H9 (cell line): ENCODE results near the gene COX6B2. TPM values are rescaled to one million over a fixed set of nuclear protein-coding genes. Genes with fewer than 3 reads are reported as not detected.
A peak's percentile ranks its signal among the peaks of the same experiment; 100 is the strongest.

Experiments used
- DNase-seq: peaks from one replicate; pipeline ENCODE4 v3.0.0-alpha.2; 2017
- H2AFZ ChIP-seq: one replicate; pipeline ENCODE4 v1.6.1; 2013; ENCODE audit warnings: mild to moderate bottlenecking, low read length, control low read depth, moderate library complexity
- H2AK5ac ChIP-seq: 2 replicates; pipeline ENCODE4 v1.6.1; 2013; ENCODE audit warnings: low read length, control low read depth, mixed read lengths; ENCODE audit not compliant: insufficient read length
- H2BK120ac ChIP-seq: one replicate; pipeline ENCODE4 v1.6.1; 2013; ENCODE audit warnings: low read depth, mild to moderate bottlenecking, low read length, control low read depth, inconsistent platforms; ENCODE audit not compliant: poor library complexity, severe bottlenecking
- H2BK12ac ChIP-seq: 2 replicates; pipeline ENCODE4 v1.6.1; 2013; ENCODE audit warnings: low read length, control low read depth, mixed read lengths, low read depth; ENCODE audit not compliant: insufficient read length
- H2BK15ac ChIP-seq: 2 replicates; pipeline ENCODE4 v1.6.1; 2013; ENCODE audit warnings: low read depth, low read length, control low read depth
- H2BK20ac ChIP-seq: one replicate; pipeline ENCODE4 v1.6.1; 2013; ENCODE audit warnings: low read depth, mild to moderate bottlenecking, low read length, control low read depth, inconsistent platforms; ENCODE audit not compliant: poor library complexity, severe bottlenecking
- H2BK5ac ChIP-seq: 2 replicates; pipeline ENCODE4 v1.6.1; 2013; ENCODE audit warnings: low read length, control low read depth, mixed read lengths; ENCODE audit not compliant: insufficient read length
- H3K14ac ChIP-seq: 2 replicates; pipeline ENCODE4 v1.6.1; 2013; ENCODE audit warnings: low read length, control low read depth; ENCODE audit not compliant: insufficient read depth
- H3K18ac ChIP-seq: 2 replicates; pipeline ENCODE4 v1.6.1; 2013; ENCODE audit warnings: low read depth, mild to moderate bottlenecking, mixed read lengths, low read length, control low read depth; ENCODE audit not compliant: insufficient read length
- H3K23ac ChIP-seq: 2 replicates; pipeline ENCODE4 v1.6.1; 2013; ENCODE audit warnings: low read length, control low read depth, mixed read lengths, low read depth; ENCODE audit not compliant: insufficient read length
- H3K23me2 ChIP-seq: 2 replicates; pipeline ENCODE4 v1.6.1; 2013; ENCODE audit warnings: low read depth, mild to moderate bottlenecking, mixed read lengths, low read length, control low read depth; ENCODE audit not compliant: insufficient read length, poor library complexity, severe bottlenecking
- H3K27ac ChIP-seq: 2 replicates; pipeline ENCODE4 v1.5.1; 2013; ENCODE audit warnings: low read length, control low read depth, mixed read lengths, low read depth; ENCODE audit not compliant: insufficient read length
- H3K27me3 ChIP-seq: 2 replicates; pipeline ENCODE4 v1.6.1; 2013; ENCODE audit warnings: low read length, control low read depth, inconsistent platforms; ENCODE audit not compliant: insufficient read depth
- H3K4ac ChIP-seq: 2 replicates; pipeline ENCODE4 v1.6.1; 2013; ENCODE audit warnings: low read depth, mild to moderate bottlenecking, control low read depth, inconsistent platforms, low read length, moderate library complexity
- H3K4me1 ChIP-seq: 2 replicates; pipeline ENCODE4 v1.6.1; 2013; ENCODE audit warnings: low read length, control low read depth, inconsistent platforms; ENCODE audit not compliant: insufficient read depth
- H3K4me2 ChIP-seq: 2 replicates; pipeline ENCODE4 v1.6.1; 2013; ENCODE audit warnings: low read length, control low read depth, mixed read lengths; ENCODE audit not compliant: insufficient read length, insufficient read depth
- H3K56ac ChIP-seq: 2 replicates; pipeline ENCODE4 v1.6.1; 2013; ENCODE audit warnings: low read depth, mild to moderate bottlenecking, mixed read lengths, low read length, control low read depth; ENCODE audit not compliant: insufficient read length
- H3K79me1 ChIP-seq: 2 replicates; pipeline ENCODE4 v1.6.1; 2013; ENCODE audit warnings: low read depth, mild to moderate bottlenecking, moderate library complexity, low read length, control low read depth, inconsistent platforms; ENCODE audit not compliant: insufficient read depth, poor library complexity, severe bottlenecking
- H3K79me2 ChIP-seq: 2 replicates; pipeline ENCODE4 v1.6.1; 2013; ENCODE audit warnings: low read length, control low read depth, inconsistent platforms; ENCODE audit not compliant: insufficient read depth
- H3K9ac ChIP-seq: 2 replicates; pipeline ENCODE4 v1.6.1; 2013; ENCODE audit warnings: low read length, control low read depth, mixed read lengths; ENCODE audit not compliant: insufficient read length; ENCODE audit errors: extremely low read depth
- H3K9me3 ChIP-seq: one replicate; pipeline ENCODE4 v1.6.1; 2013; ENCODE audit warnings: low read depth, low read length, inconsistent platforms; ENCODE audit not compliant: control insufficient read depth
- H3T11ph ChIP-seq: one replicate; pipeline ENCODE4 v1.6.1; 2013; ENCODE audit warnings: mild to moderate bottlenecking, low read length, control low read depth, inconsistent platforms
- H4K20me1 ChIP-seq: one replicate; pipeline ENCODE4 v1.6.1; 2013; ENCODE audit not compliant: control insufficient read depth, insufficient read length, insufficient read depth
- H4K5ac ChIP-seq: 2 replicates; pipeline ENCODE4 v1.6.1; 2013; ENCODE audit warnings: low read depth, mild to moderate bottlenecking, mixed read lengths, low read length, control low read depth; ENCODE audit not compliant: insufficient read length
- H4K8ac ChIP-seq: replicated peaks from 2 replicates; pipeline ENCODE4 v1.6.1; 2013; ENCODE audit warnings: low read length, control low read depth, mixed read lengths, low read depth; ENCODE audit not compliant: insufficient read length
- H4K91ac ChIP-seq: 2 replicates; pipeline ENCODE4 v1.6.1; 2013; ENCODE audit warnings: low read depth, mild to moderate bottlenecking, moderate library complexity, mixed read lengths, low read length, control low read depth; ENCODE audit not compliant: insufficient read length
- H3K27ac Mint-ChIP-seq, 3 experiments: 2 replicates in 2 of 3; 3 replicates in 1 of 3; pipeline ENCODE4 v1.8.0; 2020 to 2021; ENCODE audit warnings: mixed read lengths in 3 of 3, mild to moderate bottlenecking in 1 of 3, moderate library complexity in 1 of 3
- H3K27me3 Mint-ChIP-seq: 2 replicates; pipeline ENCODE4 v1.8.0; 2021; ENCODE audit warnings: low read depth, mild to moderate bottlenecking, moderate library complexity, mixed read lengths
- H3K36me3 Mint-ChIP-seq, 3 experiments: 2 replicates in 2 of 3; 3 replicates in 1 of 3; pipeline ENCODE4 v1.8.0; 2020 to 2021; ENCODE audit warnings: low read depth in 3 of 3, mixed read lengths in 3 of 3; ENCODE audit not compliant: insufficient read depth in 1 of 3
- H3K4me1 Mint-ChIP-seq, 2 experiments: 2 replicates each; pipeline ENCODE4 v1.8.0; 2020; ENCODE audit warnings: mixed read lengths in 2 of 2
- H3K4me3 Mint-ChIP-seq, 2 experiments: 2 replicates in 1 of 2; 3 replicates in 1 of 2; pipeline ENCODE4 v1.8.0; 2020 to 2021; ENCODE audit warnings: mild to moderate bottlenecking in 2 of 2, mixed read lengths in 2 of 2, moderate library complexity in 1 of 2
- H3K9me3 Mint-ChIP-seq, 2 experiments: 2 replicates in 1 of 2; 3 replicates in 1 of 2; pipeline ENCODE4 v1.8.0; 2020; ENCODE audit warnings: mild to moderate bottlenecking in 2 of 2, mixed read lengths in 2 of 2, moderate library complexity in 1 of 2
- CTCF ChIP-seq: fragments of 200-600 bp; sonication (generic); conservative IDR thresholded peaks from 3 replicates; pipeline ENCODE4 v1.8.0; 2021; ENCODE audit warnings: antibody characterized with exemption, mild to moderate bottlenecking
- WGBS: extraction: QIAGEN DNeasy Blood & Tissue Kit; methylation state at CpG from one replicate; pipeline ENCODE4 v1.1.7; 2013; ENCODE audit warnings: missing lambda C conversion rate, low lambda C conversion rate, mixed read lengths; ENCODE audit not compliant: insufficient read length; ENCODE audit errors: extremely low coverage; 5-methylcytosine and 5-hydroxymethylcytosine counted together
- total RNA-seq: library from RNA; stranded (reverse); gene quantifications from 2 replicates; pipeline ENCODE4 v1.2.1, GENCODE V29; 2021

Gene COX6B2
- total RNA-seq, 1 experiment from 2014 or later = 4.0 TPM

GRCh38 chr19:55305491-55305890 is 49.0 kb downstream of the COX6B2 start:
- H2AFZ ChIP-seq = no peak overlapping the region
- H3K23ac ChIP-seq = no peak overlapping the region
- H3K36me3 Mint-ChIP-seq = peaks cover 46 to 70% (median 69%) of the 10 kb centered on the region in 3 experiments; a peak in 6 of 7 replicates

More at GRCh38 chr19:55305491-55305890, 49.0 kb downstream of the COX6B2 start:
- Histone ChIP-seq H4K91ac (no peak overlapping the region), H2BK120ac (no peak overlapping the region), H2AK5ac (no peak overlapping the region), H2BK15ac (no peak overlapping the region), H3K27me3 (no peaks in the 10 kb centered on the region), H3T11ph (no peak overlapping the region), H3K79me2 (no peaks in the 10 kb centered on the region), H3K23me2 (no peaks in the 10 kb centered on the region), H3K9ac (no peak overlapping the region), H3K18ac (no peak overlapping the region), H3K4ac (no peak overlapping the region), H2BK12ac (no peak overlapping the region), H4K5ac (no peak overlapping the region), H3K56ac (no peak overlapping the region), H3K14ac (no peak overlapping the region), H3K4me1 (peaks cover 3% of the 10 kb centered on the region; the same call in 1 of the 2 replicates), H4K20me1 (no peaks in the 10 kb centered on the region), H2BK20ac (no peak overlapping the region), H4K8ac (no peak overlapping the region), H3K4me2 (no peak overlapping the region), H2BK5ac (no peak overlapping the region), H3K27ac (no peak overlapping the region), H3K9me3 (no peaks in the 10 kb centered on the region), H3K79me1 (no peaks in the 10 kb centered on the region)
- no peaks in the 10 kb centered on the region for H3K9me3 Mint-ChIP-seq
- H3K27ac Mint-ChIP-seq = peak overlapping the region; percentile 70 to 85 (median 82); a peak in 3 of 7 replicates
- no peaks in the 10 kb centered on the region; the same call in 1 of the 2 replicates for H3K27me3 Mint-ChIP-seq
- H3K4me1 Mint-ChIP-seq = peaks cover 15 to 24% of the 10 kb centered on the region in 2 experiments
- DNase-seq = peak; percentile 69
- no CpG with 5 or more reads among the region's 9 CpGs for WGBS
- TF ChIP-seq CTCF = no peak
- peak overlapping the region in 1 of 2 experiments; percentile 53; a peak in 2 of 5 replicates for H3K4me3 Mint-ChIP-seq
